ENCODE results near the gene FRMD1.

GRCh38 chr6:168072261-168072660, 6.8 kb downstream of the FRMD1 start:
- TF ChIP-seq CTCF (conservative IDR thresholded peaks at IDR 0.05) (no peak), EZH2 (IDR thresholded peaks at IDR 0.05; ENCODE audit: low read depth) (no peak)

Data from PC-9 (cell line).